SK-N-SH (cell line): Measurements from ENCODE around the gene CDK14. TPM values are rescaled to one million over a fixed set of nuclear protein-coding genes. Genes with fewer than 3 reads are reported as not detected.
A peak's percentile ranks its signal among the peaks of the same experiment; 100 is the strongest.

ENCODE experiments used
- CTCF ChIA-PET: fragments of 300-600, 350-600 bp; formaldehyde crosslinking; extraction: SDS; loops from one replicate; lab custom pipeline; 2021; lab: Yijun Ruan, JAX
- POLR2A ChIA-PET: fragments of 350-600 bp; sonication (Branson Sonifier 250); formaldehyde crosslinking; extraction: SDS; loops from one replicate; lab custom pipeline; 2020; ENCODE audit warnings: antibody characterized with exemption, inconsistent platforms; lab: Yijun Ruan, JAX
- DNase-seq: peaks from one replicate; pipeline ENCODE4 v3.0.0; 2012
- H2AFZ ChIP-seq: fragments of 200-600 bp; sonication (generic); 2 replicates; pipeline ENCODE4 v1.8.1; 2016; ENCODE audit warnings: antibody characterized with exemption, mild to moderate bottlenecking, low read depth
- H3F3A ChIP-seq: fragments of 200-600 bp; sonication (generic); replicated peaks from 2 replicates; pipeline ENCODE3; 2016; ENCODE audit warnings: antibody characterized with exemption, mild to moderate bottlenecking; ENCODE audit not compliant: insufficient read depth
- H3K27ac ChIP-seq, 2 experiments: fragments of 200-500 bp in 1 of 2; fragments of 200-600 bp in 1 of 2; sonication (Bioruptor generic) in 1 of 2; sonication (generic), shearing (Covaris generic) in 1 of 2; 2 replicates each; pipeline versions ENCODE4 v1.5.1 to v1.6.1; 2014 to 2016; ENCODE audit warnings: low read depth in 2 of 2, inconsistent platforms in 1 of 2, low read length in 1 of 2, mild to moderate bottlenecking in 1 of 2, mixed read lengths in 1 of 2
- H3K27me3 ChIP-seq: fragments of 200-600 bp; sonication (generic), shearing (Covaris generic); 2 replicates; pipeline ENCODE4 v1.6.1; 2016; ENCODE audit warnings: mixed run types; ENCODE audit not compliant: insufficient read depth
- H3K36me3 ChIP-seq, 2 experiments: fragments of 200-500 bp in 1 of 2; fragments of 200-600 bp in 1 of 2; sonication (Bioruptor generic) in 1 of 2; sonication (generic) in 1 of 2; replicated peaks in 1 of 2; 2 replicates each; pipeline versions ENCODE3 to v1.5.1; 2014 to 2016; ENCODE audit warnings: low read length in 1 of 2, mild to moderate bottlenecking in 1 of 2; ENCODE audit not compliant: insufficient read depth in 2 of 2, control insufficient read depth in 1 of 2
- H3K4me1 ChIP-seq, 2 experiments: fragments of 200-500 bp in 1 of 2; fragments of 200-600 bp in 1 of 2; sonication (Bioruptor generic) in 1 of 2; sonication (generic), shearing (Covaris generic) in 1 of 2; 2 replicates each; pipeline versions ENCODE4 v1.5.1 to v1.6.1; 2014 to 2016; ENCODE audit warnings: low read depth in 1 of 2, low read length in 1 of 2, mixed run types in 1 of 2; ENCODE audit not compliant: insufficient read depth in 2 of 2, control insufficient read depth in 1 of 2
- H3K4me2 ChIP-seq: fragments of 200-600 bp; sonication (generic), shearing (Covaris generic); 2 replicates; pipeline ENCODE4 v1.6.1; 2017; ENCODE audit warnings: mixed run types
- H3K4me3 ChIP-seq, 2 experiments: fragments of 200-500 bp in 1 of 2; fragments of 200-600 bp in 1 of 2; sonication (Bioruptor generic) in 1 of 2; sonication (generic), shearing (Covaris generic) in 1 of 2; 2 replicates each; pipeline versions ENCODE4 v1.5.1 to v1.8.1; 2014 to 2016; ENCODE audit warnings: low read depth in 2 of 2, inconsistent platforms in 1 of 2, low read length in 1 of 2, mild to moderate bottlenecking in 1 of 2, mixed read lengths in 1 of 2, moderate library complexity in 1 of 2
- H3K79me2 ChIP-seq: fragments of 200-600 bp; sonication (generic); 2 replicates; pipeline ENCODE4 v1.8.1; 2017; ENCODE audit warnings: mild to moderate bottlenecking; ENCODE audit not compliant: insufficient read depth
- H3K9ac ChIP-seq: fragments of 200-600 bp; sonication (generic); 2 replicates; pipeline ENCODE4 v1.6.1; 2017; ENCODE audit warnings: mixed run types
- H3K9me2 ChIP-seq: fragments of 200-600 bp; sonication (generic); 2 replicates; pipeline ENCODE4 v1.6.1; 2017; ENCODE audit warnings: mixed run types
- H3K9me3 ChIP-seq: fragments of 200-600 bp; sonication (generic); 2 replicates; pipeline ENCODE4 v1.6.1; 2017; ENCODE audit warnings: mixed run types, mild to moderate bottlenecking, moderate library complexity
- H4K20me1 ChIP-seq: fragments of 200-600 bp; sonication (generic); 2 replicates; pipeline ENCODE4 v1.6.1; 2017; ENCODE audit warnings: mild to moderate bottlenecking, mixed run types; ENCODE audit not compliant: insufficient read depth
- CTCF ChIP-seq: fragments of 200-600 bp; sonication (generic); IDR thresholded peaks from 2 replicates; pipeline ENCODE4 v1.6.1; 2017; ENCODE audit warnings: antibody characterized with exemption, mild to moderate bottlenecking, moderate library complexity
- EP300 ChIP-seq, 2 experiments: IDR thresholded peaks; 2 replicates each; pipeline versions ENCODE4 v1.4.0 to v1.6.1; 2012; ENCODE audit warnings: borderline replicate concordance in 1 of 2, low read depth in 1 of 2, low read length in 1 of 2
- FOSL2 ChIP-seq: IDR thresholded peaks from 2 replicates; pipeline ENCODE4 v1.4.0; 2012; ENCODE audit warnings: low read depth, mild to moderate bottlenecking, moderate library complexity, borderline replicate concordance
- FOXJ3 ChIP-seq: sonication (generic); formaldehyde crosslinking; IDR thresholded peaks from 2 replicates; pipeline ENCODE4 v1.5.1; 2020; ENCODE audit warnings: mild to moderate bottlenecking, missing genetic modification reagents
- FOXM1 ChIP-seq: IDR thresholded peaks from 2 replicates; pipeline ENCODE4 v1.4.0; 2012; ENCODE audit warnings: low read depth, mild to moderate bottlenecking
- GATA2 ChIP-seq: sonication (generic); formaldehyde crosslinking; IDR thresholded peaks from 2 replicates; pipeline ENCODE4 v1.5.0; 2020; ENCODE audit warnings: mild to moderate bottlenecking, missing genetic modification reagents
- MAX ChIP-seq: IDR thresholded peaks from 2 replicates; pipeline ENCODE4 v1.4.0; 2012; ENCODE audit warnings: low read depth
- PBX3 ChIP-seq: IDR thresholded peaks from 2 replicates; pipeline ENCODE4; 2012
- POLR2AphosphoS5 ChIP-seq: IDR thresholded peaks from 2 replicates; pipeline ENCODE4 v1.6.1; 2012; ENCODE audit warnings: low read depth, low read length
- SMC3 ChIP-seq: IDR thresholded peaks from 2 replicates; pipeline ENCODE4 v1.6.1; 2012; ENCODE audit warnings: low read depth, low read length, improper control_type of control experiment
- TCF12 ChIP-seq: IDR thresholded peaks from 2 replicates; pipeline ENCODE4 v1.4.0; 2012
- USF1 ChIP-seq: IDR thresholded peaks from 2 replicates; pipeline ENCODE4 v1.4.0; 2012; ENCODE audit warnings: low read depth, borderline replicate concordance
- YY1 ChIP-seq: IDR thresholded peaks from 2 replicates; pipeline ENCODE4 v1.4.0; 2012; ENCODE audit warnings: low read depth, mild to moderate bottlenecking
- WGBS: methylation state at CpG from one replicate; pipeline ENCODE4 v1.1.6; 2017; ENCODE audit warnings: low lambda C conversion rate; 5-methylcytosine and 5-hydroxymethylcytosine counted together
- polyA plus RNA-seq, 3 experiments: library from polyadenylated mRNA; depleted of rRNA; stranded (reverse); fragments of >200 nt; gene quantifications; 2 replicates each; pipeline ENCODE4 v1.2.3, GENCODE V29; 2012
- TF ChIP-seq, protein P1 (sequence below): IDR thresholded peaks from 2 replicates; pipeline ENCODE4 v1.4.0; 2012; ENCODE audit warnings: low read depth, borderline replicate concordance

CDK14 gene
- polyA plus RNA-seq, 1 of the 3 experiments (the other 2 are of a cell fraction): 13.9 TPM

DNA sequence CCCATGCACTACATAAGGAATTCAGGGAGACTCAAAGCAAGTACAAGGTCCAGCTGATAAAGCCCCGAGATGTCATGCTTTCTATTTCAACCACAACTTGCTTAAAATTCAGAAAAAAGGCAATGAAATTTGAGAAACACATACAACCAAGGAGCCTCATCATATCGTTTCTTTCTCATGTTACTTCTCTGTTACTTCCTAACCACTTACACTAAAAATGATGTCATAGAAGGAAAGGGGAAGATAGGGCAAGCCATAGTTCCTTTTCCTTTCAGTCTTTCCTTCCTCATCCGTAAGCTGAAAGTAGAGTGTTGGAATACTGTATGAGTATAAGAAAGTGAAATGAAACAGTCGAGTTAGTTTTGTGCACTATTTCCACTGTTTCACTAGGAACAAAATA, 27.9 kb upstream of the CDK14 start:
- no peak overlapping the region for H3K4me2 ChIP-seq
- CTCF ChIA-PET: interaction anchor here (0.6 kb wide), 1 partner anchor 54 kb away, joined by 3 read pairs; no protein-coding TSS in a partner anchor

DNA sequence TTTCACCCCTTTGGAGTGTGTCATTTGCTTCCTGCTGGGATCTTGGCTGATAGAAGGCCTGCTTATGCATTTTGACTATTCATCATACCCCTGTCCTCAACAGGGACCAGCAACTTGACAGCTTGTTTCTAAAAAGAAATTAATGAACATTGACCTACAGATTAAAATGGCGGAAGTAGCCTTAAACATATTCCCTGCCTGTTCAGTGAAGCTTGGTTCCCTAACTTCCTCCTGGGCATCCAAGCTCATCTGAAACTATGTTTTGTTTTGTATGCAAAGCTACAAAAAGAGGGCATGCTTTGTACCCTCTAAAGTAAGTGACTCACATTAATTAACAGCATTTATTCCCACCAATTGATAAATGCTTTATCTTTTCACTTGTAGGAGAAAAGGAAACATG, 26.8 kb upstream of the CDK14 start:
- Histone ChIP-seq H3K4me1 (peaks cover 0 to 5% of the 10 kb centered on the region in 2 experiments; a peak in 1 of 4 replicates), H3F3A (no peaks in the 10 kb centered on the region), H3K9me2 (no peaks in the 10 kb centered on the region), H3K36me3 (no peaks in the 10 kb centered on the region), H3K9me3 (no peaks in the 10 kb centered on the region), H3K27me3 (no peaks in the 10 kb centered on the region), H3K9ac (no peak overlapping the region), H3K79me2 (no peaks in the 10 kb centered on the region), H3K27ac (no peak overlapping the region), H4K20me1 (no peaks in the 10 kb centered on the region), H3K4me2 (no peak overlapping the region), H2AFZ (no peak overlapping the region), H3K4me3 (no peak overlapping the region)
- ChIA-PET CTCF (interaction anchor here (1.1 to 1.4 kb wide), 2 partner anchors 26 to 465 kb away, joined by 3 read pairs; no protein-coding TSS in a partner anchor), POLR2A (no interaction called here)
- no peak for DNase-seq
- 95% methylated on average over 1 of the region's 1 CpG for WGBS
- TF ChIP-seq POLR2AphosphoS5: no peak
- no peak for TF ChIP-seq YY1

More for the DNA sequence above, 27.9 kb upstream of the CDK14 start:
- Histone ChIP-seq H3K9me3 (no peaks in the 10 kb centered on the region), H2AFZ (no peak overlapping the region), H3K27me3 (no peaks in the 10 kb centered on the region), H3K4me1 (0 out of 4 replicates have a peak, but pooled peaks cover 0 to 5% of the 10 kb centered on the region in 2 experiments), H3K36me3 (no peaks in the 10 kb centered on the region), H3K79me2 (no peaks in the 10 kb centered on the region), H3K9me2 (no peaks in the 10 kb centered on the region), H3F3A (no peaks in the 10 kb centered on the region), H3K9ac (no peak overlapping the region), H3K27ac (no peak overlapping the region), H4K20me1 (no peaks in the 10 kb centered on the region), H3K4me3 (no peak overlapping the region)
- POLR2A ChIA-PET: no interaction called here
- TF ChIP-seq TCF12 (no peak), CTCF (no peak), GATA2 (CRISPR knock-in tag) (no peak), POLR2AphosphoS5 (no peak), EP300 (IDR thresholded peaks at IDR 0.05; ENCODE audit: borderline replicate concordance in 1 of 2, low read depth in 1 of 2, low read length in 1 of 2) (no peak), MAX (no peak), FOSL2 (no peak), YY1 (no peak)
- no peak for DNase-seq
- 71% methylated on average over 4 of the region's 4 CpGs for WGBS

DNA sequence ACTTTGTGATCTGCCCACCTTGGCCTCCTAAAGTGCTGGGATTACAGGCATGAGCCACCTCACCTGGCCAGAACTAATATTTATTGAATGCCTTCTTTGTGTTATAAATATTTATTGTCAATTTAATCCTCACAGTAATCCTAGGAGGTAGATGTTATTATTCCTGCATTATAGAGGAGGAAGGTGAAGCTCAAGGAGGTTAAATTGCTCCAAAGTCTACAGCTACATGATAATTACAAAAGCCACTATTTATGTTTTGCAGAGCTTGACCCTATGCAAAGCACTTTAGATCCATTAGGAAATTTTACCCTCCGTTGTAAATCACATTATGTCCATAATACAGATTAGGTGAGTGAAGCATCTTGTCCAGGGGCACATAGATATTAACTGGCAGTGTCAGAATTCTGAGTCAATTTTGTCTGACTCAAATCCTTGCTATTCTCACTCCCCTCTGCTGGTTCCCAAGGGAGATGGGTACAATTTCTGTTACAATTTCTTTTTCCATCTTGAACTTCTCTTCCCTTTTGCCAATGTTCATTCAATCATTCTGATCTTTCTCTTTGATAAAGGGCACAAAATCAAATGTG, 25.7 kb upstream of the CDK14 start:
- Histone ChIP-seq H3K4me2 (no peak overlapping the region), H3K9me2 (no peaks in the 10 kb centered on the region), H3K4me3 (no peak overlapping the region), H4K20me1 (no peaks in the 10 kb centered on the region), H3K27ac (no peak overlapping the region), H3K4me1 (peaks cover 0 to 5% of the 10 kb centered on the region in 2 experiments; a peak in 1 of 4 replicates), H3K36me3 (no peaks in the 10 kb centered on the region), H3K9me3 (no peaks in the 10 kb centered on the region), H3K27me3 (no peaks in the 10 kb centered on the region), H3F3A (no peaks in the 10 kb centered on the region), H3K79me2 (no peaks in the 10 kb centered on the region), H2AFZ (0 out of 2 replicates have a peak overlapping the region, but pooled peaks have one; percentile 2), H3K9ac (no peak overlapping the region)
- 9% methylated on average over 1 of the region's 1 CpG for WGBS
- ChIA-PET POLR2A (no interaction called here), CTCF (no interaction called here)
- DNase-seq: peak; percentile 28
- no peak for TF ChIP-seq TCF12
- TF ChIP-seq PBX3: peak; percentile 44; the same call in 1 of the 2 replicates
- TF ChIP-seq, protein P1, sequence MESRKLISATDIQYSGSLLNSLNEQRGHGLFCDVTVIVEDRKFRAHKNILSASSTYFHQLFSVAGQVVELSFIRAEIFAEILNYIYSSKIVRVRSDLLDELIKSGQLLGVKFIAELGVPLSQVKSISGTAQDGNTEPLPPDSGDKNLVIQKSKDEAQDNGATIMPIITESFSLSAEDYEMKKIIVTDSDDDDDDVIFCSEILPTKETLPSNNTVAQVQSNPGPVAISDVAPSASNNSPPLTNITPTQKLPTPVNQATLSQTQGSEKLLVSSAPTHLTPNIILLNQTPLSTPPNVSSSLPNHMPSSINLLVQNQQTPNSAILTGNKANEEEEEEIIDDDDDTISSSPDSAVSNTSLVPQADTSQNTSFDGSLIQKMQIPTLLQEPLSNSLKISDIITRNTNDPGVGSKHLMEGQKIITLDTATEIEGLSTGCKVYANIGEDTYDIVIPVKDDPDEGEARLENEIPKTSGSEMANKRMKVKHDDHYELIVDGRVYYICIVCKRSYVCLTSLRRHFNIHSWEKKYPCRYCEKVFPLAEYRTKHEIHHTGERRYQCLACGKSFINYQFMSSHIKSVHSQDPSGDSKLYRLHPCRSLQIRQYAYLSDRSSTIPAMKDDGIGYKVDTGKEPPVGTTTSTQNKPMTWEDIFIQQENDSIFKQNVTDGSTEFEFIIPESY: no peak
- TF ChIP-seq MAX: no peak
- TF ChIP-seq FOXM1: no peak
- TF ChIP-seq FOXJ3 (CRISPR knock-in tag): no peak
- no peak for TF ChIP-seq USF1
- no peak for TF ChIP-seq POLR2AphosphoS5
- TF ChIP-seq SMC3: no peak
